ENCODE data around the gene CPSF4L.

CPSF4L gene

DNA sequence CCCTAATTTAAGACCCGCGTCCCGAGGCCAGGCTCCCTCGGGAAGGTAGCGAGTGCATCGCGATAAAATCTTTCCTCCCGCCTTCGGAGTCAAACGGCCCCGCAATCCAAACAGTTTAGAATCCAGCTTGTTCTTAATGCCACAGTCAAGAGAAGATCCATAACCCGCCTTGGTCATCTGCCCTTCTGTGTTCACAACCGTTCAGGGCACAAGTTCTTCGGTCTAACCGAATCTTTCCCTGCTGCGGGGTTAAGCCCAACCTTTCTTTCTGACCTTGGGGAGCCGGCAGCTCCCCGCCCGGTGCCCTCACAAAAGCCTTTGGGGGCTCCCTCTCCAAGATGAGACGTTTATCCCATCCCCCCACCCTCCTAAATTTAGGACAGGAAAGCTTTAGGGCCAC lies 30.3 kb downstream of the CPSF4L start:
- Histone ChIP-seq H3K27ac (replicated peaks) (peak overlapping the region; percentile 89), H3K27me3 (ENCODE audit: insufficient read depth, poor library complexity, severe bottlenecking) (no peaks in the 10 kb centered on the region), H3K4me3 (replicated peaks; ENCODE audit: insufficient read depth, low read length) (peak overlapping the region; percentile 98)
- TF ChIP-seq SPI1 (IDR thresholded peaks at IDR 0.05; ENCODE audit: borderline replicate concordance, low read depth), result no peak
- TF ChIP-seq, protein P1, sequence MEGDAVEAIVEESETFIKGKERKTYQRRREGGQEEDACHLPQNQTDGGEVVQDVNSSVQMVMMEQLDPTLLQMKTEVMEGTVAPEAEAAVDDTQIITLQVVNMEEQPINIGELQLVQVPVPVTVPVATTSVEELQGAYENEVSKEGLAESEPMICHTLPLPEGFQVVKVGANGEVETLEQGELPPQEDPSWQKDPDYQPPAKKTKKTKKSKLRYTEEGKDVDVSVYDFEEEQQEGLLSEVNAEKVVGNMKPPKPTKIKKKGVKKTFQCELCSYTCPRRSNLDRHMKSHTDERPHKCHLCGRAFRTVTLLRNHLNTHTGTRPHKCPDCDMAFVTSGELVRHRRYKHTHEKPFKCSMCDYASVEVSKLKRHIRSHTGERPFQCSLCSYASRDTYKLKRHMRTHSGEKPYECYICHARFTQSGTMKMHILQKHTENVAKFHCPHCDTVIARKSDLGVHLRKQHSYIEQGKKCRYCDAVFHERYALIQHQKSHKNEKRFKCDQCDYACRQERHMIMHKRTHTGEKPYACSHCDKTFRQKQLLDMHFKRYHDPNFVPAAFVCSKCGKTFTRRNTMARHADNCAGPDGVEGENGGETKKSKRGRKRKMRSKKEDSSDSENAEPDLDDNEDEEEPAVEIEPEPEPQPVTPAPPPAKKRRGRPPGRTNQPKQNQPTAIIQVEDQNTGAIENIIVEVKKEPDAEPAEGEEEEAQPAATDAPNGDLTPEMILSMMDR (IDR thresholded peaks at IDR 0.05; ENCODE audit: insufficient read depth, low read length), result no peak
- no peak for TF ChIP-seq POLR2AphosphoS5 (IDR thresholded peaks at IDR 0.05; ENCODE audit: low read depth)
- TF ChIP-seq GABPA (IDR thresholded peaks at IDR 0.05; ENCODE audit: low read depth), result no peak
- no peak for TF ChIP-seq REST (IDR thresholded peaks at IDR 0.05; ENCODE audit: insufficient replicate concordance, low read depth)
- DNase-seq (ENCODE audit: low read depth in 1 of 2, low spot score in 1 of 2), result peak in 1 of 2 experiments; percentile 8

- H3K4me3 ChIP-seq (replicated peaks; ENCODE audit: insufficient read depth, low read length), result no peak overlapping the region
Observed at GRCh38 chr17:73230088-73230487, 31.6 kb downstream of the CPSF4L start.

DNA sequence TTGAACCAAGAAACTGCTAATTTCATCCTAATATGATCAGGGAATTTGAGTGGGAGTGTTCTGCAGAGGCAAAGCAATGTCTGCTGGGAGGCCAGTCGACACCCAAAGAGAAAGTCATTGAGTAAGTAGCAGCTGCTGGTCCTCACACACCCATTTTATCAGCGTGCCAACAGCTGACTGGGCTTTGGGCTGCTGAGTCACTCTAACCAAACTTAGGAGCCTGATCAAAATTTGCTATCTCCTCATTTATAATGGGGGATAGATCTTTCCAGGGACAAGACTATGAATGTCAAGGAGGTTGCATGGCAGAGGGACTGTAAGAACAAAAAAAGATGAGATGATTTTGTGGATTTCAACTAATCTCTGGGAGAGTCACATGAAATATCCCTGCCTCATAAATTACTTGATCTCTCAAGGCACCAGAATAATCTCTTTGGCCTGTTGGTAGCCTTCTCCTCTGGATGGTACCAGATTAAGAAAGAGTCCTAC lies 32.9 kb downstream of the CPSF4L start:
- no peak for TF ChIP-seq SPI1 (IDR thresholded peaks at IDR 0.05; ENCODE audit: borderline replicate concordance, low read depth)
- TF ChIP-seq GABPA (IDR thresholded peaks at IDR 0.05; ENCODE audit: low read depth), result no peak
- TF ChIP-seq, protein P1 (IDR thresholded peaks at IDR 0.05; ENCODE audit: insufficient read depth, low read length), result no peak
- TF ChIP-seq POLR2AphosphoS5 (IDR thresholded peaks at IDR 0.05; ENCODE audit: low read depth), result no peak
- TF ChIP-seq REST (IDR thresholded peaks at IDR 0.05; ENCODE audit: insufficient replicate concordance, low read depth), result no peak
- no peak overlapping the region for H3K4me3 ChIP-seq (replicated peaks; ENCODE audit: insufficient read depth, low read length)
- peak in 1 of 2 experiments; percentile 57 for DNase-seq (ENCODE audit: low read depth in 1 of 2, low spot score in 1 of 2)
- no peaks in the 10 kb centered on the region for H3K27me3 ChIP-seq (ENCODE audit: insufficient read depth, poor library complexity, severe bottlenecking)
- H3K27ac ChIP-seq (replicated peaks), result no peak overlapping the region

More at GRCh38 chr17:73230088-73230487, 31.6 kb downstream of the CPSF4L start:
- Histone ChIP-seq H3K27ac (replicated peaks) (no peak overlapping the region), H3K27me3 (ENCODE audit: insufficient read depth, poor library complexity, severe bottlenecking) (no peaks in the 10 kb centered on the region)
- TF ChIP-seq REST (IDR thresholded peaks at IDR 0.05; ENCODE audit: insufficient replicate concordance, low read depth) (no peak), SPI1 (IDR thresholded peaks at IDR 0.05; ENCODE audit: borderline replicate concordance, low read depth) (no peak), GABPA (IDR thresholded peaks at IDR 0.05; ENCODE audit: low read depth) (no peak), POLR2AphosphoS5 (IDR thresholded peaks at IDR 0.05; ENCODE audit: low read depth) (no peak)
- TF ChIP-seq, protein P1 (IDR thresholded peaks at IDR 0.05; ENCODE audit: insufficient read depth, low read length), result no peak
- no peak for DNase-seq (ENCODE audit: low read depth in 1 of 2, low spot score in 1 of 2)

All from HL-60 (cell line).